ENCODE results near the gene SUCLG2. TPM values are rescaled to one million over a fixed set of nuclear protein-coding genes. Genes with fewer than 3 reads are reported as not detected.
A peak's percentile ranks its signal among the peaks of the same experiment; 100 is the strongest.

Gene SUCLG2
- total RNA-seq, 1 donor: 56.8 TPM

DNA sequence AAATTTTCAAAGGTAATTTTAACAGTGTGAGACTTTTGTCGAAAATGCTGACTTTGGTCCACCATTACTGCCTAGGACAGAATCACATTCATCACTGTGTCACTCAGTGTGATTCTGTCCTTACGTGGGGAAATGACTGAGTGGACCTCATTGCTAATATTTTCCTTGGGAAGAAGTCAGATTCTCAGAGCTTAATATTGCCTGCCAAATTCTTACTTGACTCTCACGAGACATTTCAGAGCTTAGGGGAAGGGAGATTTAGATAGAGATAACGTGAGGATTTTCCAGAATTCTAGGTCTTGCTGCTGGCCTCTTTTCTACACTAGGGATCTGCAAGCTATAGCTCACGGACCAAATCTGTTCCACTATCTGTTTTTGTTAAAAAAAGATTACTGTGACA lies 270.4 kb downstream of the SUCLG2 start:
- no peak for DNase-seq (ENCODE audit: insufficient read length, low spot score, missing footprints)
- Histone ChIP-seq H3K27me3 (ENCODE audit: insufficient read depth, low read length) (no peaks in the 10 kb centered on the region), H3K4me1 (ENCODE audit: insufficient read depth, low read length) (peaks cover 10% of the 10 kb centered on the region), H3K36me3 (ENCODE audit: insufficient read depth, low read length) (no peaks in the 10 kb centered on the region), H3K4me3 (ENCODE audit: insufficient read depth, low read length) (no peak overlapping the region), H3K4me2 (ENCODE audit: insufficient read depth, low read length) (no peak overlapping the region), H2AFZ (ENCODE audit: low read length) (no peak overlapping the region), H3K27ac (ENCODE audit: low read depth, low read length) (no peak overlapping the region), H3K79me2 (ENCODE audit: insufficient read depth, low read length) (no peaks in the 10 kb centered on the region), H3K9me3 (ENCODE audit: low read depth, low read length) (no peaks in the 10 kb centered on the region), H4K20me1 (ENCODE audit: insufficient read depth, low read length) (peaks cover 14% of the 10 kb centered on the region)
- no peak for TF ChIP-seq CTCF (IDR thresholded peaks at IDR 0.05; ENCODE audit: extremely low read depth, low read depth, low read length)

GRCh38 chr3:67383379-67383778 lies 271.0 kb downstream of the SUCLG2 start:
- H3K36me3 ChIP-seq (ENCODE audit: insufficient read depth, low read length): no peaks in the 10 kb centered on the region
- H3K79me2 ChIP-seq (ENCODE audit: insufficient read depth, low read length): no peaks in the 10 kb centered on the region
- no peak overlapping the region for H3K4me2 ChIP-seq (ENCODE audit: insufficient read depth, low read length)
- H3K9me3 ChIP-seq (ENCODE audit: low read depth, low read length): no peaks in the 10 kb centered on the region
- no peak overlapping the region for H3K4me3 ChIP-seq (ENCODE audit: insufficient read depth, low read length)
- no peak overlapping the region for H3K27ac ChIP-seq (ENCODE audit: low read depth, low read length)
- no peak for TF ChIP-seq CTCF (IDR thresholded peaks at IDR 0.05; ENCODE audit: extremely low read depth, low read depth, low read length)
- H2AFZ ChIP-seq (ENCODE audit: low read length): no peak overlapping the region
- no peaks in the 10 kb centered on the region for H3K27me3 ChIP-seq (ENCODE audit: insufficient read depth, low read length)
- peaks cover 14% of the 10 kb centered on the region for H4K20me1 ChIP-seq (ENCODE audit: insufficient read depth, low read length)
- DNase-seq (ENCODE audit: insufficient read length, low spot score, missing footprints): no peak
- H3K4me1 ChIP-seq (ENCODE audit: insufficient read depth, low read length): peaks cover 10% of the 10 kb centered on the region

DNA sequence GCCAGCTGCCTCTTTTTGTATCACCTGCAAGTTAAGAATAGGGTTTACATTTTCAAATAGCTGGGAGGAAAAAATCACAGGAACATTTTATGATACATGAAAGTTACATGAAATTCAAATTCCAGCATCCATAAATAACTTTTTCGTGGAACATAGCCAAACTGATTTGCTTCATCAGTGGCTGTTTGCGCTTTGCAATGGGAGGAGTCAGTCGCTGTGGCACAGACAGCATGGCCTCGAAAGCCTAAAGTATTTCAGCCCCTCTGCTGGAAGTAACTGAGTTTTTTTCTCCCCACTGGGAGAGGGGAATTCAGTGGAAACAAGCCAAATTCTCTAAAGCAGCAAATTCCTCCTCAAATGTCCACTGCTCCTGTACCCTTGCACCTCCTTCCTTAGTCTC lies 271.9 kb downstream of the SUCLG2 start:
- no peak for TF ChIP-seq CTCF (IDR thresholded peaks at IDR 0.05; ENCODE audit: extremely low read depth, low read depth, low read length)
- DNase-seq (ENCODE audit: insufficient read length, low spot score, missing footprints): no peak
- H3K27me3 ChIP-seq (ENCODE audit: insufficient read depth, low read length): no peaks in the 10 kb centered on the region
- H3K36me3 ChIP-seq (ENCODE audit: insufficient read depth, low read length): no peaks in the 10 kb centered on the region
- no peaks in the 10 kb centered on the region for H3K79me2 ChIP-seq (ENCODE audit: insufficient read depth, low read length)
- H3K4me3 ChIP-seq (ENCODE audit: insufficient read depth, low read length): no peak overlapping the region
- H3K27ac ChIP-seq (ENCODE audit: low read depth, low read length): no peak overlapping the region
- peaks cover 14% of the 10 kb centered on the region for H4K20me1 ChIP-seq (ENCODE audit: insufficient read depth, low read length)
- H3K9me3 ChIP-seq (ENCODE audit: low read depth, low read length): no peaks in the 10 kb centered on the region
- no peak overlapping the region for H3K4me2 ChIP-seq (ENCODE audit: insufficient read depth, low read length)
- peaks cover 10% of the 10 kb centered on the region for H3K4me1 ChIP-seq (ENCODE audit: insufficient read depth, low read length)
- H2AFZ ChIP-seq (ENCODE audit: low read length): no peak overlapping the region

GRCh38 chr3:67381667-67382272 lies 272.6 kb downstream of the SUCLG2 start:
- peaks cover 10% of the 10 kb centered on the region for H3K4me1 ChIP-seq (ENCODE audit: insufficient read depth, low read length)
- no peaks in the 10 kb centered on the region for H3K27me3 ChIP-seq (ENCODE audit: insufficient read depth, low read length)
- no peak overlapping the region for H3K4me3 ChIP-seq (ENCODE audit: insufficient read depth, low read length)
- no peaks in the 10 kb centered on the region for H3K36me3 ChIP-seq (ENCODE audit: insufficient read depth, low read length)
- H3K79me2 ChIP-seq (ENCODE audit: insufficient read depth, low read length): no peaks in the 10 kb centered on the region
- no peak overlapping the region for H3K4me2 ChIP-seq (ENCODE audit: insufficient read depth, low read length)
- H3K9me3 ChIP-seq (ENCODE audit: low read depth, low read length): no peaks in the 10 kb centered on the region
- H4K20me1 ChIP-seq (ENCODE audit: insufficient read depth, low read length): peaks cover 14% of the 10 kb centered on the region
- peak; percentile 72 for TF ChIP-seq CTCF (IDR thresholded peaks at IDR 0.05; ENCODE audit: extremely low read depth, low read depth, low read length)
- no peak overlapping the region for H2AFZ ChIP-seq (ENCODE audit: low read length)
- no peak overlapping the region for H3K27ac ChIP-seq (ENCODE audit: low read depth, low read length)
- DNase-seq (ENCODE audit: insufficient read length, low spot score, missing footprints): peak; percentile 22
